Measurements from ENCODE around the gene ATXN1. TPM values are rescaled to one million over a fixed set of nuclear protein-coding genes. Genes with fewer than 3 reads are reported as not detected.

ATXN1 gene
- total RNA-seq, 1 donor, result 48.5 TPM

DNA sequence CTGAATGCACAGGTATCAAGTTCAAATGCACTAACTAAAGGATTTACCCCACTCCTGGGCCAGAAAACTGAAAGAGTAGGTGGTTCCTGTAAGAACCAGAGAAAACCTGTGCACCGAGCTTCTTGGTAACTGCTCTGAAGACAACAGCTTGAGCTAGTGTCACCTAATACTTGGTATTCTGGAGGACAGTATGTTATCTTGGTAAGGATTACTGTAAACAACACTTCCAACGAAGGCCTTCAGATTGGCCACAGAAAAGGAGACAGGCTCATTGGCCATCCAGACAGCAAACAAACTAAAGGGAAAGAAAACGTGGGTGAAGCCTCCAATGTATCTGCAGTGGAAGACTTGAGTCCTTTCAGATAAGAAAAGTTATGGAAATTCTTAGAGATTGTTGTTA, 461.4 kb downstream of the ATXN1 start:
- DNase-seq (ENCODE audit: insufficient read length, low spot score, missing footprints), result no peak
- Histone ChIP-seq H3K4me3 (ENCODE audit: insufficient read depth, low read length) (no peak overlapping the region), H3K4me1 (ENCODE audit: insufficient read depth, low read length) (no peaks in the 10 kb centered on the region), H3K79me2 (ENCODE audit: insufficient read depth, low read length) (no peaks in the 10 kb centered on the region), H3K27ac (ENCODE audit: low read depth, low read length) (no peak overlapping the region), H2AFZ (ENCODE audit: low read length) (no peak overlapping the region), H3K9me3 (ENCODE audit: low read depth, low read length) (no peaks in the 10 kb centered on the region), H3K36me3 (ENCODE audit: insufficient read depth, low read length) (no peaks in the 10 kb centered on the region), H4K20me1 (ENCODE audit: insufficient read depth, low read length) (no peaks in the 10 kb centered on the region), H3K27me3 (ENCODE audit: insufficient read depth, low read length) (no peaks in the 10 kb centered on the region), H3K4me2 (ENCODE audit: insufficient read depth, low read length) (no peak overlapping the region)
- TF ChIP-seq, protein P1, sequence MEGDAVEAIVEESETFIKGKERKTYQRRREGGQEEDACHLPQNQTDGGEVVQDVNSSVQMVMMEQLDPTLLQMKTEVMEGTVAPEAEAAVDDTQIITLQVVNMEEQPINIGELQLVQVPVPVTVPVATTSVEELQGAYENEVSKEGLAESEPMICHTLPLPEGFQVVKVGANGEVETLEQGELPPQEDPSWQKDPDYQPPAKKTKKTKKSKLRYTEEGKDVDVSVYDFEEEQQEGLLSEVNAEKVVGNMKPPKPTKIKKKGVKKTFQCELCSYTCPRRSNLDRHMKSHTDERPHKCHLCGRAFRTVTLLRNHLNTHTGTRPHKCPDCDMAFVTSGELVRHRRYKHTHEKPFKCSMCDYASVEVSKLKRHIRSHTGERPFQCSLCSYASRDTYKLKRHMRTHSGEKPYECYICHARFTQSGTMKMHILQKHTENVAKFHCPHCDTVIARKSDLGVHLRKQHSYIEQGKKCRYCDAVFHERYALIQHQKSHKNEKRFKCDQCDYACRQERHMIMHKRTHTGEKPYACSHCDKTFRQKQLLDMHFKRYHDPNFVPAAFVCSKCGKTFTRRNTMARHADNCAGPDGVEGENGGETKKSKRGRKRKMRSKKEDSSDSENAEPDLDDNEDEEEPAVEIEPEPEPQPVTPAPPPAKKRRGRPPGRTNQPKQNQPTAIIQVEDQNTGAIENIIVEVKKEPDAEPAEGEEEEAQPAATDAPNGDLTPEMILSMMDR (IDR thresholded peaks at IDR 0.05; ENCODE audit: extremely low read depth, low read depth, low read length), result no peak

DNA sequence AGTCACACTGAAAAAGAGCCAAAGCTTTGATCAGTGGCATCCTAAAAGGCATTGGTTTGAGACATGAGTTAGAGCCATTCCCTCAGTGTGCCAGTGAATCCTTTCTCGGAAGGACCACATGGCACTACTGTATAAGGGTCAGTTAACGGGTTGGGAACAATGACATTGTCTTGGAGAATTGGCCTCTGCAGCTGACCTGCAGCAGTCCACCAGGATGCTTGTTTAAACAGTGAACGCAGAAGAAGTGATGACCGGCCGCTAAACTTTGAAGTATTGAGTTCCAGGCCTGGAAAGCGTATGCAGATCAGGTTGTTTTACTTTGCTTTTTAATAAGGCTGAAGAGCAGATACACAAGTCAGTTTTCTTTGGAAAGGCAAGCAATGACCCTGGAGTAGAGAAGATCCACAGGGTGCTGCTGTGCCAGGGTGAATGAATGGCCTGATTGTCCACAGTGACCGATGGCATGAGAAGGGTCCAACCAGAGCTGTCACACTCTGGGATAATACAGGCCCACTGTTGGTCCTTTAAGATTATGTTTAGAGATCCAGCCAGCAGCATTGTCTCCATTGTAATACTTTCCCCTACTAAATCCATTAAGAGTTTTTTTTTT, 465.1 kb downstream of the ATXN1 start:
- H3K9me3 ChIP-seq (ENCODE audit: low read depth, low read length), result no peaks in the 10 kb centered on the region
- H3K4me1 ChIP-seq (ENCODE audit: insufficient read depth, low read length), result no peaks in the 10 kb centered on the region
- H4K20me1 ChIP-seq (ENCODE audit: insufficient read depth, low read length), result no peaks in the 10 kb centered on the region
- peak; percentile 21 for DNase-seq (ENCODE audit: insufficient read length, low spot score, missing footprints)
- H3K4me2 ChIP-seq (ENCODE audit: insufficient read depth, low read length), result no peak overlapping the region
- no peaks in the 10 kb centered on the region for H3K36me3 ChIP-seq (ENCODE audit: insufficient read depth, low read length)
- H2AFZ ChIP-seq (ENCODE audit: low read length), result no peak overlapping the region
- TF ChIP-seq, protein P1 (IDR thresholded peaks at IDR 0.05; ENCODE audit: extremely low read depth, low read depth, low read length), result no peak
- no peak overlapping the region for H3K27ac ChIP-seq (ENCODE audit: low read depth, low read length)
- no peaks in the 10 kb centered on the region for H3K27me3 ChIP-seq (ENCODE audit: insufficient read depth, low read length)
- H3K4me3 ChIP-seq (ENCODE audit: insufficient read depth, low read length), result no peak overlapping the region
- no peaks in the 10 kb centered on the region for H3K79me2 ChIP-seq (ENCODE audit: insufficient read depth, low read length)

DNA sequence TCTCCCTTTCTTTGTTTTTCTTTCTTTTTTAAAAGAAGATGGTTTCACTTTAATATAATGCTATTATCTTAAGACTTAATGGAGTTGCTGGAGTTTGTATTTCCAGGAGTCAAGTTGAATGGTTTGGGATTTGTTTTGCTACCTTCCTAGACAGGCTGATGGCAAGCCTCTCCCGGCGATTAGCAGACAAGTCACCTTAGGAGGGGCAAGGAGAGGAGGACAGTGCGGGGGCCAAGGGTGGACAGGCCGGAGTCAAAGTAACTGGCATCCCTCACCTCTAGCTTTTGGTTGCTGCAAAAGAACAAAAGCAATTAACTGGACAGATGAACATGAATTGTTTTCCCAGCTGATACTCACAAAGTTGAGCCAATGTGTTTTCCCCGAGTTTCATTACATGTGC, 465.8 kb downstream of the ATXN1 start:
- Histone ChIP-seq H4K20me1 (ENCODE audit: insufficient read depth, low read length) (no peaks in the 10 kb centered on the region), H3K36me3 (ENCODE audit: insufficient read depth, low read length) (no peaks in the 10 kb centered on the region), H3K79me2 (ENCODE audit: insufficient read depth, low read length) (no peaks in the 10 kb centered on the region), H2AFZ (ENCODE audit: low read length) (no peak overlapping the region), H3K9me3 (ENCODE audit: low read depth, low read length) (no peaks in the 10 kb centered on the region), H3K4me1 (ENCODE audit: insufficient read depth, low read length) (no peaks in the 10 kb centered on the region), H3K4me2 (ENCODE audit: insufficient read depth, low read length) (no peak overlapping the region), H3K27ac (ENCODE audit: low read depth, low read length) (no peak overlapping the region), H3K4me3 (ENCODE audit: insufficient read depth, low read length) (no peak overlapping the region), H3K27me3 (ENCODE audit: insufficient read depth, low read length) (no peaks in the 10 kb centered on the region)
- TF ChIP-seq, protein P1 (IDR thresholded peaks at IDR 0.05; ENCODE audit: extremely low read depth, low read depth, low read length), result no peak
- no peak for DNase-seq (ENCODE audit: insufficient read length, low spot score, missing footprints)

DNA sequence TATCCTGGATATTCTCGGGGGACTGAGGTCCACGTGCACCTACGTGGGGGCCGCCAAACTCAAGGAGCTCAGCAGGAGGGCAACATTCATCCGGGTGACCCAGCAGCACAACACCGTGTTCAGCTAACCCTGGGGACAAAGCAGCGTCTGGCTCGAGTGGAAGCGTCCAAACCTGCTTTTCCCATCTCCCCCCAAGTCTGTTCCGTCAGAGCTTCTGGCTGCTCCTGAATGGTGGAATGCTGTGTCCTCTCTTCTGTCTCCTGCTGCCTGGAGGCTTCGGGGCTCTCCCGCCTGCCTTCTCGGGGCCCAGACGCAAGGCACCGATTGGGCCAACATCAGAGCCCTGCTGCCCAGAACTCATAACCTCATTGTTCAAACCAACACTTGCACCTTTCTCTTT, 466.2 kb downstream of the ATXN1 start:
- Histone ChIP-seq H4K20me1 (ENCODE audit: insufficient read depth, low read length) (no peaks in the 10 kb centered on the region), H3K79me2 (ENCODE audit: insufficient read depth, low read length) (no peaks in the 10 kb centered on the region), H3K9me3 (ENCODE audit: low read depth, low read length) (no peaks in the 10 kb centered on the region), H2AFZ (ENCODE audit: low read length) (no peak overlapping the region), H3K36me3 (ENCODE audit: insufficient read depth, low read length) (no peaks in the 10 kb centered on the region), H3K4me2 (ENCODE audit: insufficient read depth, low read length) (no peak overlapping the region), H3K27me3 (ENCODE audit: insufficient read depth, low read length) (no peaks in the 10 kb centered on the region), H3K27ac (ENCODE audit: low read depth, low read length) (no peak overlapping the region), H3K4me3 (ENCODE audit: insufficient read depth, low read length) (no peak overlapping the region), H3K4me1 (ENCODE audit: insufficient read depth, low read length) (no peaks in the 10 kb centered on the region)
- DNase-seq (ENCODE audit: insufficient read length, low spot score, missing footprints), result peak; percentile 32
- TF ChIP-seq, protein P1 (IDR thresholded peaks at IDR 0.05; ENCODE audit: extremely low read depth, low read depth, low read length), result no peak
